MM.1S (cell line): ENCODE measurements around the gene PGBD5.

Experiments
- DNase-seq: peaks from one replicate; pipeline ENCODE4 v3.0.0-alpha.2; 2015
- H2AFZ ChIP-seq: fragments of 300-600 bp; sonication (generic); 2 replicates; pipeline ENCODE4 v1.6.0; 2016; ENCODE audit warnings: antibody characterized with exemption, low read length
- H3F3A ChIP-seq: fragments of 300-600 bp; sonication (generic); 2 replicates; pipeline ENCODE4 v1.6.1; 2016; ENCODE audit warnings: mild to moderate bottlenecking, antibody characterized with exemption, low read length, moderate library complexity, mixed read lengths; ENCODE audit not compliant: insufficient read depth
- H3K27ac ChIP-seq: fragments of 300-600 bp; sonication (generic); 2 replicates; pipeline ENCODE4 v1.5.1; 2016; ENCODE audit warnings: mild to moderate bottlenecking, low read length
- H3K27me3 ChIP-seq: fragments of 300-600 bp; sonication (generic); replicated peaks from 2 replicates; pipeline ENCODE4 v1.6.0; 2016; ENCODE audit warnings: low read length; ENCODE audit not compliant: insufficient read depth
- H3K36me3 ChIP-seq: fragments of 300-600 bp; sonication (generic); replicated peaks from 2 replicates; pipeline ENCODE4 v1.6.1; 2016; ENCODE audit warnings: mild to moderate bottlenecking, low read length, mixed read lengths; ENCODE audit not compliant: insufficient read depth
- H3K4me1 ChIP-seq: fragments of 300-600 bp; sonication (generic); 2 replicates; pipeline ENCODE4 v1.6.1; 2016; ENCODE audit warnings: low read length, mixed read lengths
- H3K4me2 ChIP-seq: fragments of 300-600 bp; sonication (generic); 2 replicates; pipeline ENCODE4 v1.6.0; 2016; ENCODE audit warnings: low read depth, low read length
- H3K4me3 ChIP-seq: fragments of 300-600 bp; sonication (generic); 2 replicates; pipeline ENCODE4 v1.5.1; 2016; ENCODE audit warnings: low read length, mixed read lengths
- H3K79me2 ChIP-seq: fragments of 300-600 bp; sonication (generic); 2 replicates; pipeline ENCODE4 v1.6.1; 2016; ENCODE audit warnings: mixed run types, low read length, mixed read lengths
- H3K9ac ChIP-seq: fragments of 300-600 bp; sonication (generic); 2 replicates; pipeline ENCODE4 v1.6.1; 2016; ENCODE audit warnings: low read length, mixed read lengths
- H3K9me2 ChIP-seq: fragments of 300-600 bp; sonication (generic); replicated peaks from 2 replicates; pipeline ENCODE4 v1.6.1; 2016; ENCODE audit warnings: mild to moderate bottlenecking, low read length, mixed read lengths; ENCODE audit not compliant: insufficient read depth
- H3K9me3 ChIP-seq: fragments of 300-600 bp; sonication (generic); replicated peaks from 2 replicates; pipeline ENCODE4 v1.6.1; 2016; ENCODE audit warnings: mild to moderate bottlenecking, low read length, mixed read lengths; ENCODE audit not compliant: insufficient read depth
- H4K20me1 ChIP-seq: fragments of 300-600 bp; sonication (generic); 2 replicates; pipeline ENCODE4 v1.6.1; 2016; ENCODE audit warnings: mild to moderate bottlenecking, low read length, moderate library complexity, mixed read lengths; ENCODE audit not compliant: insufficient read depth
- EZH2 ChIP-seq: fragments of 300-600 bp; sonication (generic); optimal IDR thresholded peaks from 2 replicates; pipeline ENCODE3; 2017; ENCODE audit warnings: low read depth, mild to moderate bottlenecking, antibody characterized with exemption, low read length, mixed read lengths
- EZH2phosphoT487 ChIP-seq: fragments of 300-600 bp; sonication (generic); IDR thresholded peaks from 2 replicates; pipeline ENCODE4 v1.6.1; 2018; ENCODE audit warnings: antibody characterized with exemption, low read length
- TF ChIP-seq, protein P1 (sequence below): fragments of 300-600 bp; sonication (generic); IDR thresholded peaks from 2 replicates; pipeline ENCODE4 v1.5.1; 2016; ENCODE audit warnings: antibody characterized with exemption, low read length, mixed read lengths

Gene PGBD5

DNA sequence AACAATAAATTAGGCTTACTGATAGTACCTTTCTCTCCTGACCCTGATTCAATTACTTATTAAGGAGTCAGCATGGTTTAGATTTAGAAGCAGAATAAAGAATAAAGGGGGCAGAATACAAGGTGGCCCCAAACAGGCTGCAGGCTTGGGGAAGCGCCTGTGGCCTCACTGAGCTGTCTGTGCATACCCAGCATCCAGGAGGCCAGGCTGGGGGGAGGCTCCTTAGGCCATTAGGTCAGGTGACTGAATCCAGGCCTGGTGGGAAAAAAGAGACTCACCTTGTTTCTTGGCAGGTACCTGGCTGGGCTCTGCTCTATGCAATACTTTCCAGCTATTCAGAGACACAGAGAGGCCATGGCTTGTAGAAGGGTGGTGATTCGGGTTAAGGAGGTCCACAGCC is 38.8 kb downstream of the PGBD5 start:
- DNase-seq = no peak
- no peaks in the 10 kb centered on the region for H3K36me3 ChIP-seq
- H3K27ac ChIP-seq = no peak overlapping the region
- no peaks in the 10 kb centered on the region for H3K9me2 ChIP-seq
- no peak overlapping the region for H3K4me2 ChIP-seq
- H3K9ac ChIP-seq = no peak overlapping the region
- no peaks in the 10 kb centered on the region for H3F3A ChIP-seq
- H3K9me3 ChIP-seq = no peaks in the 10 kb centered on the region
- H3K4me1 ChIP-seq = no peaks in the 10 kb centered on the region
- H3K4me3 ChIP-seq = no peak overlapping the region
- H3K79me2 ChIP-seq = no peaks in the 10 kb centered on the region
- no peaks in the 10 kb centered on the region for H3K27me3 ChIP-seq
- no peak overlapping the region for H2AFZ ChIP-seq
- H4K20me1 ChIP-seq = no peaks in the 10 kb centered on the region
- TF ChIP-seq EZH2 (no peak), EZH2phosphoT487 (no peak)
- TF ChIP-seq, protein P1, sequence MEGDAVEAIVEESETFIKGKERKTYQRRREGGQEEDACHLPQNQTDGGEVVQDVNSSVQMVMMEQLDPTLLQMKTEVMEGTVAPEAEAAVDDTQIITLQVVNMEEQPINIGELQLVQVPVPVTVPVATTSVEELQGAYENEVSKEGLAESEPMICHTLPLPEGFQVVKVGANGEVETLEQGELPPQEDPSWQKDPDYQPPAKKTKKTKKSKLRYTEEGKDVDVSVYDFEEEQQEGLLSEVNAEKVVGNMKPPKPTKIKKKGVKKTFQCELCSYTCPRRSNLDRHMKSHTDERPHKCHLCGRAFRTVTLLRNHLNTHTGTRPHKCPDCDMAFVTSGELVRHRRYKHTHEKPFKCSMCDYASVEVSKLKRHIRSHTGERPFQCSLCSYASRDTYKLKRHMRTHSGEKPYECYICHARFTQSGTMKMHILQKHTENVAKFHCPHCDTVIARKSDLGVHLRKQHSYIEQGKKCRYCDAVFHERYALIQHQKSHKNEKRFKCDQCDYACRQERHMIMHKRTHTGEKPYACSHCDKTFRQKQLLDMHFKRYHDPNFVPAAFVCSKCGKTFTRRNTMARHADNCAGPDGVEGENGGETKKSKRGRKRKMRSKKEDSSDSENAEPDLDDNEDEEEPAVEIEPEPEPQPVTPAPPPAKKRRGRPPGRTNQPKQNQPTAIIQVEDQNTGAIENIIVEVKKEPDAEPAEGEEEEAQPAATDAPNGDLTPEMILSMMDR = no peak

DNA sequence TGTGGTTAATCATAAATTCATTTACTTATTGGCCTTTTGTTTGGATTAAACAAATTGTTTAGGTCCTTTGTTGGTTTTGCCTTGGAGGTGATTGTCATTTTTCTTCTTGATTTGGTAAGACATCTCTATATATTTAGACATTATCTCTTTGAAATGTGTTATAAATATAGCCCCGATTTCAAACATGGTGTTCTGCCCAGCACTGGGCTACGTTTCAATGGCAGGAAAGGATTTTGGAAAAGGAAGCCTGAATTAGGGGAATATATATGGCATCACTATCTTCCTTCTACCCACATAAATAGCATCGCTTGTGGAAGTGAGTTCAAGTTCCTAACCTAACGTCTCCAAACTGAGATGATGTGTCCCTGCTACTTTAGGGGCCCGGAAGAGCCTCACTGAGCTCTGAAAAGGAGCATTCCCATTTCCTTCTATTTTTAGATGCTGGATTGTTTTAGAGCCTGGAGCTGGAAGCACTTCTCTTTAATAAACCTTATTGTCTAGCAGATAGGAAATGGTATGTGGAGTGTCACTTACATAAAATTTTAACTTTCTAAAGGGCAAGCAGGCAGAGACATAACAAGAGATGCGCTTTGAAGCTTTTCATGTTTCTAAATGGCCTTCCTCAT is 39.4 kb downstream of the PGBD5 start:
- no peak for DNase-seq
- Histone ChIP-seq H3F3A (no peaks in the 10 kb centered on the region), H2AFZ (no peak overlapping the region), H3K27ac (no peak overlapping the region), H3K9ac (no peak overlapping the region), H4K20me1 (no peaks in the 10 kb centered on the region), H3K36me3 (no peaks in the 10 kb centered on the region), H3K9me3 (no peaks in the 10 kb centered on the region), H3K4me3 (no peak overlapping the region), H3K4me1 (no peaks in the 10 kb centered on the region), H3K9me2 (no peaks in the 10 kb centered on the region), H3K4me2 (no peak overlapping the region), H3K79me2 (no peaks in the 10 kb centered on the region), H3K27me3 (no peaks in the 10 kb centered on the region)
- TF ChIP-seq, protein P1 = no peak
- TF ChIP-seq EZH2phosphoT487 = no peak

- Histone ChIP-seq H3K4me3 (no peak overlapping the region), H3K27ac (no peak overlapping the region), H4K20me1 (no peaks in the 10 kb centered on the region), H2AFZ (no peak overlapping the region), H3K4me2 (no peak overlapping the region), H3K27me3 (no peaks in the 10 kb centered on the region), H3K9me2 (no peaks in the 10 kb centered on the region), H3F3A (no peaks in the 10 kb centered on the region), H3K4me1 (no peaks in the 10 kb centered on the region), H3K36me3 (no peaks in the 10 kb centered on the region), H3K9me3 (no peaks in the 10 kb centered on the region), H3K79me2 (no peaks in the 10 kb centered on the region), H3K9ac (no peak overlapping the region)
- TF ChIP-seq, protein P1 = no peak
- DNase-seq = no peak
Observed at GRCh38 chr1:230385930-230386329, 40.2 kb downstream of the PGBD5 start.
